Muscle of arm (tissue), 12 donors: Measurements from ENCODE around the gene ALPK3. TPM values are rescaled to one million over a fixed set of nuclear protein-coding genes. Genes with fewer than 3 reads are reported as not detected.
"Not testable (repeated sequence)": the region's sequence is repeated elsewhere in the genome, so short reads cannot be mapped to it uniquely, and the experiment has no call there.

Experiments
- DNase-seq: peaks from one replicate; pipeline ENCODE4 v3.0.0-alpha.2; 2013
- polyA plus RNA-seq, 12 donors: library from polyadenylated mRNA; unstranded; fragments of 120-200 nt; gene quantifications; one replicate each; pipeline ENCODE4 v1.2.1, GENCODE V29; 2013; ENCODE audit not compliant: insufficient read length in 12 of 12

Gene ALPK3
- polyA plus RNA-seq, 12 donors: 27.2 to 99.9 (median 78.0) TPM; not detected in 1

DNA sequence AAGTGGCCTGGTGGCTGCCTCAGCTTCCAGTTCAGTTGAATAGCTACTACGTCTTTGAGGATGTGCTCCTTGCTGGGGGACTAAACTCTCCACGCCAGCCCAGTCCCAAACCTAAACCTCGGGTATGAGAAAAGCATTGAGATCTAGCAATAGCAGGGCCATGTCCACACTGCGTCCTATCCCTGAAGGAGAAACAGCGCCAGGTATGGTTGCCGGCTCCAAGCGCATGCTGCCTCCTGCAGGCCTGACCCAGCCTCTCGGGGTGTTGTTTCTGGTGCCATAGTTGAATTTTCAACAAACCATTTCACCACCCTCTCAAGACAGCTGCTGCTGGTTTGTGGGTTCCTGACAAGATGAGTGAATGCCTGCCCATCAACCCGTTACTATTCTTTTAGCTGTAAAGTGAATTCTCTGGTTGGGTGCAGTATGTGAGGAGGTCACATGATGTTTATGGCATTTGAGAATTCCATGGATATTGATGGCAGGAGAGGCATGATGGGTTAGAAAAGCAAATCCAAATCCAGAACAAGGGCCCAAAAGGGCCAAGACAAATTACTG lies 54.4 kb downstream of the ALPK3 start:
- no peak for DNase-seq

DNA sequence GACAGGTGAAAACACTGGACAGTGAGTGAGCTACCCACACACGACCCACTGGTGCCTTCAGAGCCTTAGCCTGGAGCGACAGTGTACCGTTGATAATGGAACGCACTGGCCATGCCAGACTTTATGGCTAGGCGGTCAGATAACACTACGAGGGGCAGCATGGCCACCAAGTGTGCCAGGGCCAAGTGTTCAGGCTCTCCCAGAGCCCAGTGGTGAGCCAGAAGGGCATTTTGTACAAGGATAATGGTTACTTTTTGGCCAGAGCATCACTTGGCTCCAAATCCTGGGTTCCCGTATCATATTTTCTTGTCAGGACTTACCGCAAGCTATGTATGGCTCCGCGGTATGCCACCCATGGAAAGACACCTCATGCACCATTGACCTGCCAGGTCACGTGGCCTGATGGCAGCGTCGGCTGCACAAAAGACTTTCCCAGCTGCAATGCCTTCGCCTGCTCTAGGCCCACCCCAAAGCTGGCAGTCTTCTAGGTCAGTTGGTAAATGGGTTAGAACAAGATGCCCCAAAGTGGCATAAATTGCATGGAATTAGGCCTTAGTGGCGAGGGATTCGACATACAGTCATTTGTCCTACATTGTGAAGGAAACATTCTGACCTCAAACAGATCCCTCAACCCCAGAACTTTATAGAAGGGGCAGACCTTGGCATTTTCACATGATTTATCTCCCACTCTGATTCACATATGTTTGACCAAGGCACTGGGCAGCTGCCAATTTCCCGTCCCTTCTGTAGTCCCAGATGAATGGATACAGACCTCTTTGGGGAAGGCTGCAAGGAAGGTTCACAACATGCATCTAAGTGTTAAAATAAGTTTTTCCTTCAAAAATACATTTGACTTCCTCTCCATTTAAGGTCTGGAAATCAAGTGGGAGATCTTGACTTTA lies 55.1 kb downstream of the ALPK3 start:
- DNase-seq: no peak

DNA sequence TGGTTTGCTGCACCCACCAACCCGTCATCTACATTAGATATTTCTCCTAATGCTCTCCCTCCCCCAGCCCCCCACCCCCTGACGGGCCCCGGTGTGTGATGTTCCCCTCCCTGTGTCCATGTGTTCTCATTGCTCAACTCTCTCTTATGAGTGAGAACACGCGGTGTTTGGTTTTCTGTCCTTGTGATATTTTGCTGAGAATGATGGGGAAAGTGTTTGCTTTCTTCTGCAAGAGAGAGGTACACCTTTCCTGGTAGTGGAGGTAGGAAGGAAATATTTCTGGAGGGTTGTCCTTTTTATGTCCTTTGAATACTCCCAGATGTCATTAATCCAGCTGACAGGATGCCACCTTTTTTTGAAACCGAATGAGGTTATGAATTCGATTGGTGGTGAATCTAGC lies 56.8 kb downstream of the ALPK3 start:
- no peak for DNase-seq

DNA sequence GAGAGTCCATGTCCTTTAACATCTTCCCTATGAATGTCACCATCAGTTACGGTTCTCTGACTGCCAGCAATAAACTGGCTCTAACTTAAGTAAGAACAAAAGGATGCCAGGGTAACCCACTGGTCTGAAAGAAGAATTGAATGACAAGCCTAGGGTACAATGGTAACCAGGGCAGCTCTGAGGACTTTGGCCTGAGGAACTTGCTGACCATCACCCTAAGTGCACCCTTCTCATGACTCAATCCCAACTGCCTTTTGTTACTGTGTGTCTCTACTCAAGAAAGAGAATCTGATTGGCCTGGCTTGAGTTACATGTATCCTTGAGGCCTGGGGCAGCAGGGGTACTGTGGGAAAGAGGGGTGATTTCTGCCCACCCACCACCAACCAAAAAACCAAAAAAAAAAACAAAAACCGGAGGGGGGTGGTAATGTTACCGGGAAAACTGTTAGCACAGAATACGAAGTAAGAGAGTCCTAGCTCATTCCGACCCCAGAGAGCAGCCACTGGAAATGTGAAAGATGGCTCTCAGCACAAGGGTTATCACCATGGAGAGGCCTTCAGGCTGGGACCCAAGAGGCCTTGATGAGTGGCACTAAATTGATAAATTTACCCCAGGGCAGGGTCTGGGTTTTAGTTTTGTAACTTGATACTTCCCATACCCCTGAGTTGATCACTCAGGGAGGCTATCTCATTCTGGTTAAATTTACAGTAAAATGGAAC lies 58.0 kb downstream of the ALPK3 start:
- DNase-seq: no peak

DNA sequence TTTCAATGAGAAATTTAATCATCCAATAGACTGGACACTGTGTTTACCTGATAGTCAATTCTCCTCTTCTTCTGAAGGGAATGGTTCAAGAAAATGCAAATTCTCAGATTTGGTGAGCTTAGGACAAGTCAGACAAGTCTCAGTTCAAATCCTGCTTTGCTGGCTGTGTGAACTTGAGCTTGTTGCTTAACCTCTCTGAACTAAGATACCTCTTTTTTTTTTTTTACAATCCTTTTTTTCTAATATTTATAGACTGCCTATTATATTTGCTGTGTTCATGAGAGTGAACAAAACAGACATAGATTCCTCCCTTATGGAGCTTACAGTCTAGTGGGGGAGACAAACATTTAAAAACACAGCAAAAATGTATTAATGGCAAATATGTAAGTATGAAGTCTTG lies 59.1 kb downstream of the ALPK3 start:
- DNase-seq: no peak

DNA sequence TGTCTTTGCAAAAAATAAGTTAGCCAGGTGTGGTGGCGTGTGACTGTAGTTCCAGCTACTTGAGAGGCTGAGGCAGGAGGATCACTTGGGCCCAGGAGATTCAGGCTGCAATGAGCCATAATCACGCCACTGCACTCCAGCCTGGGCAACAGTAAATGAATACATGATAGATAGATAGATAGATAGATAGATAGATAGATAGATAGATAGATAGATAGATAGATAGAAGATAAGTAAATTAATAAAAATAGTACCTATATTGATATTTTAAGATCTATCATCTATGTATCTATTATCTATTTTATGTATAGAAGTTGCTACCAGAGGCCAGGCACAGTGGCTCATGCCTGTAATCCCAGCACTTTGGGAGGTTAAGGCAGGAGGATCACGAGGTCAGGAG lies 60.5 kb downstream of the ALPK3 start:
- not testable (repeated sequence) for DNase-seq

DNA sequence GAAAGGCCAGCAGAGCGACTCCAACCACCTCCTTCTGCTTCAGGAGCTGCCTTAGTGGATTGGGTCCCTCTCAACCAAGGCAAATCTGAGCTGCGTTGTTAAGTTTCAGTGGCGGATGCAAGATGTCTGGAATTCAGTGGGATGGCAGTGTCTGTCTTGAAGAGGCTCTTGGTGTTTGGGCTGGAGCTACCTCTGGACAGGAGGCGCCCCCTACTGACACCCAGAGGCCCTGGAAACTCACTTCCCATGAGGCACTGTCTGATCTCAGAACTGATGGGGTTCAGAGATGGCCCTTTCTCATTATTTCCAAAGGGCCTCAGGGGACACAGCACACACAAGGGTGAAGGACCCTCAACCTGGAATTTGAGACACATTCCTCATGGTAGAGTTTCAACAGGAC lies 61.3 kb downstream of the ALPK3 start:
- peak; percentile 45 for DNase-seq

DNA sequence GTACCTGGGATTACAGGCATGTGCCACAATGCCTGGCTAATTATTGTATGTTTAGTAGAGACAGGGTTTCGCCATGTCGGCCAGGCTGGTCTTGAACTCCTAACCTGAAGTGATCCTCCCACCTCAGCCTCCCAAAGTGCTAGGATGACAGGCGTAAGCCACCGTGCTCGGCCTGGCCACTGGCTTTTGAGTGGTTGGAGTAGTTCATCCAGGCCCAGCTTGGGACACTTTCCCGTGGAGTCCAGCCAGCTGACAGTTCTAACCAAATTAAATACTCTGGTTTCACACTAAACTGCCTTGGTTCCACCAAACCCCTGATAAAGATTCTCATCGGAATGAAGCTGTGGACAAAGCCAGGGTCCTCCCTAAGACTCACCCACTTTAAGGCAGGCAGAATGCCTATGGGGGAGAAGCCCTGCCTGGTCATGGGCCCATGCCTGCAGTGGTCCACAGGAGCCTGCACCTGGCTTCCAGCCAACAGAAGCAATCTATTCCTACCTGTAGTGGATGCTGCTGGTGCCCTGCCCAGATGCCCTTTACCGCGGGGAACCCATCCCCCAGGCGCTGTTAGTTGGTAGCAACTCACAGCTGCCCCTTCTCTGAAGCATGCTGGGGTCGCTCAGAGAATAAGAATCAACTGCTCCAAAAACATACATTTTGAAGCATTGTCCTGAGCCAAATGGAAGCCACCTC lies 62.1 kb downstream of the ALPK3 start:
- DNase-seq: no peak

DNA sequence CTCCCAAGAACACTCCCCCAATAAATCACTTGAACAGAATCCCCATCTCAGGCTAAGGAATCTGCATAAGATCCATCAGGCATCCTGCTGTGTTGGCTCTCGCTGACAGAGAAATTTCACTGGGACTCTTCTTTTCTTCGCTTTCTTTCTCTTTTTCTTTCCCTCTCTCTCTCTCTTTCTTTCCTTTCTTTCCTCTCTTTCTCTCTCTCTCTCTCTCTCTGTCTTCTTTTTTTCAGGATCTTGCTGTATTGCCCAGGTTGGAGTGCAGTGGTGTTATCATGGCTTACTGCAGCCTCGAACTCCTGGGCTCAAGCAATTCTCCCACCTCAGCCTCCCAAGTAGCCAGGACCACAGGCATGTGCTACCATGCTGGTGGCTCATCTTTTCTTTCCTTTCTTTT lies 62.9 kb downstream of the ALPK3 start:
- no peak for DNase-seq

DNA sequence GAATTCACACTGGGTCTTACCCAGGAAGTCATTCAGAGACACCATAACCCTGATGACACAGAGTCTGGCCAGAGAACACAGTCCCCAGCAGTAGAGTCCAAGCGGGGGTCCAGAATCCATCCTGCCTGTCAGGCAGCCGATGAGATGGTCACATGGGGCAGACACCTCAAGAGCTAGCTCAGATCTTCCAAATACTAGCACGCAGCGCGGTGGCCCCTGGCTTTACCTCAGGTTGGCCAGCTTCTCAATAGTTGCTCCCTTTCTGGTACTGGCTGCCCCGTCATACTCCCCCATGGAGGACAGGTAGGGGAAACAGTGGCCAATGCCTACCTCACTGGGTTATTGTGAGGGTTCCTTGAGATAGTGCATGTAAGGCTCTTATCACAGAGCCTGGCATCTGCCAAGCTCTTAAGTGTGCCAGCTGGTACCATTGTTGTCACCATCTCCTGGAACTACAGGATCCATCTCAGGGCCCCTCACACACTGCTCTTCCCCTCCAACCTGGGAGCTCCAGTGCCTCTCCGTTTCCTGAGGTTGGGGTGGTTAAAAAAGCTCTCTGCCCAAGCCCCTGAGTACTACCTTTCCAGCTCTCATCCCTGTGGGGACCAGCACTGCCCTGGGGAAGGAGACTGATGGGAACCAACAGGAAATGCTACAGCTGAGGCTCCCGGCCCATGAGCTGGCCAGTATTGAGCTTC lies 63.8 kb downstream of the ALPK3 start:
- DNase-seq: no peak

DNA sequence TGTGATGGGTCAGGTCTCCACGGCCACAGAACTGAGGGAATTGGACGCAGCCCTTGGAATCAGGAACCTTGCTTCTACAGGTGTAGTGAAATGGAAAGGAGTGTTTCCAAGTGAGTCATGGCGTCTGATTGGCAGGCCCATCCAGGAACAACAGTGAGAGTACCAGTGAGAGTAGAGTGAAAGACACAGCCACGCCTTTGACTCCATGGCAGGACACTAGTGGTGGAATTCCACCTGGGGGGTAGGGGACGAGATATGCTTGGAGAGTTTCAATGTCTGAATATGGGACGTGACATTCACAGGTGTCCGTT lies 64.3 kb downstream of the ALPK3 start:
- no peak for DNase-seq

DNA sequence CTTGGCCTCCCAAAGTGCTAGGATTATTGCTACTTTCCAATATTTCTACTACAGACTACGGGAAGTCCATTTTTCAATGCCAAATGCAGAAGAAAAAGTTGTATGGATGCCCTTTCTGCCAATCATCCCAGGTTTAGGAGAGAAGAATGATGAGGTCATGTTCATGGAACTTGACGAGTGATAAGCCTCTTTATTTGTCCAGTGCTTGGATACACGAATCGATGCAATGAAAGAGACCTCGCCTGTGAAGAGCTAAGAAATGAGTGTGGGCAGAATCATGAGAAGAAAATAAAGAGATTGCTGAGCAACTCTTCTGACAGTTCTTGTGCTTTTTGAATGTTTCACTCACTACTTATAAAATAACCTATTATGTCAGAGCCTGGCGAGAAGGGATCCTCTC lies 66.3 kb downstream of the ALPK3 start:
- DNase-seq: no peak

DNA sequence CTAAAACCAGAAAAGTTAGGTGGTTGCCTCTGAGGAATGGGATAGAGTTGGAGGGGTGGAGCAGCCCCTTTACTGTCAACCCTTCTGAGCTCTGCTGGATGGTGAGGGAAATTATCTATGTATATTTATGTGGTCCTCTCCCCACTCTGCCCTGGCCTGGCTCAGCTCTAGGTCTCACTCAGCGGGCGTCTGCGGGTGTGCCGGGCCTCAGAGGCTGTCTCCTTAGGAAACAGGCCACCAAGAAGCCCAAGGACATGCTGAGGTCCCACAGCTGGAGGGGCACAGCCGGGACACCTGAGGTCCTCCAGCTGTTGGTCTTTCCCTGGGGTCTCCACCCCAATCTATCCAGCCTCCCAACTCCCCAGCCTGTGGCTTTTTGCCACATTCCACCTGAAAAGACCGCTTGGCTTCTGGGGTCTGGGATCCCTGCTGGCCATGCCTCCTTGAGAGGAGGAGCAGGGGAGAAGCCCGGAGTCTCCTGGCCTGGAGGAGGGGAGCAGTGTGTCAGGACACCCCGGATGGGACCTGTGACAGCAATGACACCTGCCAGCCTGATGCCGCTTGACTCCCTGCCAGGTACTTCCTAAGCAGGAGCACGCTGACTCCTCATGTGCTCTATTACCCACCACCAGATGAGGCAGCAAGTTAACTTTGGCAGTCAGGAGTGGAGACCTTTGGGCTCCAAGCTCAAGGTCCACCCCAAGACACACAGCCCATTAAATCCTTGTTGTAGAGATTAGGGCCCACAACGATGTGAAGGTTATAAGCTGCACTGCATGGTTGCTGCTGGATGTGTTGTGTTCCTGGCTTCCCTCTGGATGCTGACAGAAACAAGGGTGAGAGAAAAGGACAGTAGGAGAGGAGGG lies 67.0 kb downstream of the ALPK3 start, which contains the start of gene SLC28A1:
TSS of gene SLC28A1 (plus strand) at position 747 of the 866 bp plus-strand sequence. CDS start 3,099 bp downstream, outside the sequence.
- DNase-seq: no peak

DNA sequence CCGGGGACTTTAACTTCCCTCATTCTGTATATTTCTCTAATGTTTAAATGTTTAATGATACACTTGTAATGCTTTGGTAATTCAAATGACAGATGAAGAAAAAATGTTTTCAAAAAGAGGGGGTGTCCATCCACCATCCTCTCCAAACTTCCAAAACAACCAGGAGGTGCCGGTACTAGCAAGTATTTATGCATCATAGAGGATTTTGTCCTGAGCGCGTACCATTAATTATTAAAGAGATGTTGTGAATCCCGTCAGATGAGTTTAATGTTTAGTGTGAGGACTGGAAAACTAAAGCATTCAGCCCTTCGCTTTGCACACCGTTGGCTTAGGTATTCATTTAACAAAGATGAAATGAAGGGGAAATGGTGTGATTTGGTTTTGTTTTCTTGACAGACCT lies 68.6 kb downstream of the ALPK3 start:
- no peak for DNase-seq

DNA sequence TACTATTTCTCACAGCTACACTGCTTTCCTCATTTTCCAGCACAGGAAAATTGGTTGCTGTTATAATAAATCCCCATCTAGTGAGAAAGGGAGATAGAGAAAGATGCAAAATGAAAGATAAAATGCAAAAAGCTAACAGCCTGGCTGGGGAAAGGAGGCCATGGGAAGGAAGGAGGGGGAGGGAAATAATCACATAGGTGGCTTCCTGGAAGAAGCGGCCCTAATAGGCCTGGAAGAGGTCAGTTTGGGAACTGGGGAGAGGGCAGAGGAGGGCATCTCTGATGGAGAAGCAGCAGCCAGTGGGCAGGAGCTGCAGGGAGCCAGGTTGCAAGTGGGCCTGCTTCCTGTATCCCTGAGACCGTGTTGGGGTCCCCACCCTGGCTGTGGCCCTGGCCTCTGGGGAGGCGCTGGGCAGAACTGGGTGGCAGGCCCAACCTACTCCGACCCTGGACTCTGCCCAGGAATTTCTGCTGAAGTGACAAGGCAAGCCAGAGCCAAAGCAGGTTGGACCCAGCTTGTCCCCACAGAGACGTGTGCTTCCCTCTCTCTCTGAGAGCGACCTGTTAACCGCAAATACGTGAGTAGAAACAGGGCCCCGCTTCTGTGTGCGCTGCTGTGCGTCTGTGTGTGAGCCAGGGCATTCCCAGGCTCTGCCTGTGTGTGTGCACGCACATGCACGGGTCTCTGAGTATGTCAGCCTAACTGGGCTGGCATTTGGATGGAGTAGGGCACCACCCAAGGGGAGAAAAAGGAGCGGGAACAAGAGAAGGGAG lies 69.2 kb downstream of the ALPK3 start:
- no peak for DNase-seq

DNA sequence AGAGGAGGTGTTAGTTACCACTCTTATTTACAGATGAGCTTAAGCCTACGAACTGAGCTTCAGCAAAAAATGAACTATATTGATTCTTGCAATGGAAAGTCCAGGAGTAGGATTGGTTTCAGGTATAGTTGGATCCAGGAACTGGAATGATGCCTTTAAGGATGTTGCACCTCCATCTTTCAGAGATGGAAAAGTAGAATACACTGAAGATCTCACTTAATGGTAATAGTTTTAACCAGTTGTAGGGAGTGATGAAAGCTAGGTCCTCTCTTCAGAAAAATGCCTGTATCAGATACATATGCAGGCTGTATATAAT lies 69.8 kb downstream of the ALPK3 start:
- DNase-seq: no peak

DNA sequence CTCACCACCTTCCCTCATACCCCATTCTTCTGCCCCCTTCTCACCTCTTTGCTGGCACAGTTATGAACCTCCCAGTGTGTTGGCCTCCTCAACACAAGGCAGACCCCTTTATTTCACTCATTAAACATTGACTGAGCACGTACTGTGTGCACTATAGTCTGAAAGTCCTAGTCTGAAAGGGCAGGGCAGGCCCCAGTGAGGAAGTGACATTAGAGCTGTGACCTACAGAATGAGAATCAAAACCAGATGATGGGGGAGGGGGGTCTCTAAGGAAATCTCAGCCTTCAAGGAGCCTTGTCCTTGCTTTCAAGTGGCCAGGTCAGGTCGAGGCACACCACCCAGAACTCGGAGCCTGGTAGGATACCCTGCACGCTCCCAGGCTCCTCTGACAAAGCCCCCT lies 70.8 kb downstream of the ALPK3 start:
- DNase-seq: no peak

DNA sequence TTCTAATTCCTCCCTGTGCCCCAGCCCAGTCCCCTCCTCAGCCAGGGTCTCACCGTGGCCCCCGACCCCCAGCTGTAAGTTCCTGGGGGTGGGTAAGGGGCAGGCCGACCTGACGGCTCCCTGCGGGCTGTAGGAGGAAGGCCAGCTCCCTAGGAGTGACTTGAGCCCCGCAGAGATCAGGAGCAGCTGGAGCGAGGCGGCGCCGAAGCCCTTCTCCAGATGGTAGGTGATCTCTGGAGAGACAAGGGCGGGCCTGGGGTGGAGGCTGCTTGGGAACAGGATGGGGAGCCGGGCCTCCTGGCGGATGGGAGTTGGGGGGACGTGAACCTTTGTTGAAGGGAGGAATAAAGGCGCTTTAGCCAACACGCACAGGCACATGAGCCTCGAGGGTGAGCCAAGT lies 71.5 kb downstream of the ALPK3 start:
- no peak for DNase-seq

DNA sequence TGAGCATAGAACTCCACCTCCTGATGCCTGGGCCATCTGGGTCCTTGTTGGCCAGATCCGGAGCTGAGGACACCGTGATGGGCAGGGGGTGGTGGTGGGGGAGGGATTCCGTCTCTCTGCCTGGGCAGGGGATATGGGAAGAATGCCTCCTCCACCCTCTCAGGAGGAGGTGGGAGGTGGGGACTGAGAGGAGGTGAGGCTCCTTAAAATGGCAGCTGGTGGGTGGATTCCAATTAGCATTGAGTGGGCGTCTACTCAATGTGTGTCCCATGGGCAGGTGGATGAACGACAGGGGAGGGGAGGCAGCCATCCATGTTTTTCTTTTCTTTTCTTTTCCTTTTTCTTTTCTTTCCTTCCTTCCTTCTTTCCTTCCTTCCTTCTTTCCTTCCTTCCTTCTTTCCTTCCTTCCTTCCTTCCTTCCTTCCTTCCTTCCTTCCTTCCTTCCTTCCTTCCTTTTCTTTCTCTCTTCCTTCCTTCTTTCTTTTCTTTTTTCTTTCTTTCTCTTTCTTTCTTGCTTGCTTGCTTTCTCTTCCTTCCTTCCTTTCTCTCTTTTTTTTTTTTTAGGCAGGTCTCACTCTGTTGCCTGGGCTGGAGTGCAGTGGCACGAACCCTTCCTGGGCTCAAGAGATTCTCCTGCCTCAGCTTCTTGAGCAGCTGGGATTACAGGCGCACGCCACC lies 72.3 kb downstream of the ALPK3 start:
- no peak for DNase-seq
